Smooth muscle cell of the brain vasculature (primary cell): ENCODE results near the gene WDR45.

ENCODE experiments used
- DNase-seq: peaks from one replicate; pipeline ENCODE4 v3.0.0-alpha.2; 2012; ENCODE audit warnings: low read depth, low spot score

The WDR45 gene

DNA sequence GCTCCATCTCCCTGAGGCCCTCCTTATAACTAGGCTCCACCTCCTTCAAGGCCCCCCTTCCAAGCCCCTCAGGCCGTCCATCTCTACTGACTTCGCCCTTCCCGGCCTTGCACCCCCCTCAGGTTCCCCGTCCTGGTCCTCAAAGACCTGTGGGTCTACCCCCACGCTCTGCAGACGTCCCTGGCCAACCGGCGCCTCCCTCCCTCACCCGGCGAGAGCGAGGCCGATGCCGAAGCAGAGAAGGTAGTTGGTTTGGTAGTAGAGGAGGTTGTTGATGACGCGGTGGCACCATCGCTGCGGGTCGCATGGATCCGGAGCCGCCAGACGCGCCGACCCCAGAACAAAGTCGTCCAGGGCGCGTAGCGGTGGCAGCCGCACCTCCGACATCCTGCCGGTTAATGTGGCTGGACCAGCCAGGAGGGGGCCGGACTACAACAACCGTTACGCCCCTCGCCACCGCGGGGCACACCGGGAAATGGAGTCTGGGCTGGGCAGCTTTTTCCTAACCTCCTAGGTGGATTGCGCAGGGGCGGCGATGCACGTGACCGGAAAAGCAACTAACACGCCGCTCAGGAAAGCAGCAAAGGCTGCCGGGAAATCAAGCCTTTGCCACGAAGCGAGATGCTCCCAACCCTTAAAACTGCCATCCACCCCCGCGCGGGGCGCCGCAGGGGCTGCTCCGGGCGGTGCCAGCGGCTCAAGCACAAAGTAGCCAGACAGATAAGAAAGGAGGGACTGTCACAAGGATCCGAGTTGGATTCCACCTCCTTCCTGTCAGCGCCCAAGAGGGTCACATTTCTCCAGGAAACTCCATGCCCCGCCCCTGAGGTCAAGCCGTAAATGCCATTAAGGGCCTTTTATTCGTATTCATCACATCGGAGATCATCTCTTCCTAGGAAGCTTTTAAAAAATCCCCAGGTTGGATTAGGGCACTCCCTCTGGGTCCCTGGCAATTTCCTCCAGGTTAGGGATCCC is 5.8 kb downstream of the WDR45 start, which contains the start of gene PRAF2:
TSS of gene PRAF2 (minus strand) at position 402 of the 975 bp plus-strand sequence. CDS start at position 387, 15 bp downstream.
- DNase-seq: peak; percentile 77

DNA sequence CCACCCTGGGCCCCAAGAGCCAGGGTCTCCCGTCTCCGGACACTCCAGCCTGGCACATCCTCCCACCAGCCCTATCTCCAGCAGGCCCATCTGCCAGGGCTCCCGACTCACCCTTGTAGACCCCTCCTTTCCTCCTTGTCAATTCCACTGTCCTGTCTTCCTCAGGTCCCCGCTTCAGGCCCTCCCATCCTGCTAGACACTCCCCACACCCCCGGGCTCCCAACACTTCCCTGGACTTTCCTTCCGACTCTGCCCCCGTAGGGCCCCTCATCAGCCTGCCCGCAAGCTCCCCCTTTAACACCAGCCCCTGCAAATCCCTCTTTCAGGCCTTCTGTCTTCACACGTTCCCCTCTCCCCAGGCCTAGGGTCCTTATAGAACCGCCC is 7.0 kb downstream of the WDR45 start:
- no peak for DNase-seq

DNA sequence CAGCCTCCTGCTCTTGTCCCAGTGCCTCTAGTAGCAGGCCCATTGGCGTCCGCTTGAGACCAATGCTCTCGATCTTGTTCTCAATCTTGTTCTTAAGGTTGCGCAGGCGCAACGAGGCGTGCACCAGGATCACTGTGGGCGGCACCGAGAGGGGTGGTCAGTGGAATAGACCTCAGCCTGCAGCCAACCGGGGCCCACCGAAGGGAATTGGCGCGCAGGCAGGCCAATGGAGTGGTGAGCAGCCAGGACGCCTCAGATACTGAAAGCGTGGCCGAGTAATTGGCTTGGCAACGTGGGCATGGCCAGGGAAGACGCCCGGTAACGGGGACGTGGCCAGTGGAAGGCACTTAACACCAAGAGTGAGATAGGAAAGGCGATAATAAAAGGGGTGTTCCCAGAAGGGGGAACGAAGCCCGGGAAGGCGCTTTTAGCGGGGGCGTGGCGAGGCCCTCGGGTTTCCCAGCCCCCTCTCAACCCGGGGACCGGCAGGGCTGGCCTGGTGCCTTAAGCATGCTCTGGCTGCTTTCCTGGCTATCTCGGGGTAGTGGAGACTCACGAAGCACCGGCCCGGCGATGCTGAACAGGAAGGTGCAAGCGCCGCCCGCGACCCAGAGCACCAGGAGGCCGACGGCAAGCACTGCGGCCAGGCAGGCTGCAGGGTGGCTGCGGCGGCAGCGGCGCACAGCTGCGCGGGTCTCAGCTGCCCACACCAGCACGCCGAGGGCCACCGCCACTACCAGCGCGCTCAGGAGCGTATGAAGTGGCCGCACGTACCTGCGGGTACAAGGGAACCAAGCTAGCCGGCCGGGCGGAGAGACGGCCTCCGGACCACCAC is 7.6 kb downstream of the WDR45 start:
- no peak for DNase-seq

DNA sequence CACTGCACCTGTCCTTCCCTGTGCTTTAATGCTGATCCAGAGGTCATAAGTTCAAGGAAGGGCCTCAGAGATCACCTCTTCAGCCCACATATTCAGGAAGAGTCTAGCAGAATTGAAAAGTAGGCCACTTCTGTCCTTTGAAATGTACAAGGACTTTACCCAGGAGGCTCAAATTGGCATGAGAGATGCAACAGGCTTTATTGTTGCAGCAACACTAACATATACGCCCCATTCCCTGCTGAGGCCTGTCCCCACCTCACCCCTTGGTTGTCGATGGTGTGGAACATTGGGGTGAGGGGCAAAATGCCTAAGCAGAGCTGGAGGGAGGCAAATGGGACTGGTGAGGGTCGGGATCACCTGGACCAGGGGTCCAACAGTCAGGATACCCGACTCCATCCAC is 8.7 kb downstream of the WDR45 start:
- DNase-seq: no peak

DNA sequence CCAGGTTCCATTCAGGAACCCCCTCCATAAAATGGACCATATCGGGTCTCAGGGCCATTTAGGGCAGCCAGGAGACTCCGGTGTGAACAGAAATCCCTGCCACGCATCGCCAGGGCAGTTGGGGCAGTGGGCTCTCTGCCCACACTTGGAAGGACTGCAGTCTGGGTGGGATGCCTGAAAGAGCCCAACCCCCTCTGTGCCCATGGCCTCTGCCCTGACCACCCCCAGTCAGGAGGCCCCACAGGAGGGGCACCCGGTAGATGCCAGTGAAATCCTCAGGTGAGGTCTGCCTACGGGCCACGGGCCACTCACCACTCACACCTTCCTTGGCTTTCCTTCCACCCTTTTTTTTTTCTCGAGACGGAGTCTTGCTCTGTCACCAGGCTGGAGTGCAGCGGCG is 10.6 kb downstream of the WDR45 start:
- no peak for DNase-seq

DNA sequence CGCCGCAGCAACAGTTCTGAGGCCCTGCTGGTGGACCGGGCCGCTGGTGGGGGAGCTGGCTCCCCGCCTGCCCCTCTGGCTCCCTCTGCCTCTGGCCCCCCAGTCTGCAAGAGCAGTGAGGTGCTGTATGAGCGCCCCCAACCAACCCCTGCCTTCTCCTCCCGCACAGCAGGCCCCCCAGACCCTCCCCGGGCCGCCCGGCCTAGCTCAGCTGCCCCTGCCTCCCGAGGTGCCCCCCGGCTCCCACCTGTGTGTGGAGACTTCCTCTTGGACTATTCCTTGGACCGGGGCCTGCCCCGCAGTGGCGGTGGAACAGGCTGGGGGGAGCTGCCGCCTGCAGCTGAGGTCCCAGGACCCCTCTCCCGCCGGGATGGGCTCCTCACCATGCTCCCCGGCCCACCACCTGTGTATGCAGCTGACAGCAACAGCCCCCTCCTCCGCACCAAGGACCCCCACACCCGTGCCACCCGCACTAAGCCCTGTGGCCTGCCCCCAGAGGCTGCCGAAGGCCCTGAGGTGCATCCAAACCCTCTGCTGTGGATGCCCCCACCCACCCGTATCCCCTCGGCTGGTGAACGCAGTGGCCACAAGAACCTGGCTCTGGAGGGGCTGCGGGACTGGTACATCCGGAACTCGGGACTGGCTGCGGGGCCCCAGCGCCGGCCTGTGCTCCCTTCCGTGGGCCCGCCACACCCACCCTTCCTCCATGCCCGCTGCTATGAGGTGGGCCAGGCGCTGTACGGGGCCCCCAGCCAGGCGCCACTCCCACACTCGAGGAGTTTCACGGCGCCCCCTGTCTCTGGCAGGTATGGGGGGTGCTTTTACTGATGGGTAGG is 12.2 kb downstream of the WDR45 start:
- no peak for DNase-seq

DNA sequence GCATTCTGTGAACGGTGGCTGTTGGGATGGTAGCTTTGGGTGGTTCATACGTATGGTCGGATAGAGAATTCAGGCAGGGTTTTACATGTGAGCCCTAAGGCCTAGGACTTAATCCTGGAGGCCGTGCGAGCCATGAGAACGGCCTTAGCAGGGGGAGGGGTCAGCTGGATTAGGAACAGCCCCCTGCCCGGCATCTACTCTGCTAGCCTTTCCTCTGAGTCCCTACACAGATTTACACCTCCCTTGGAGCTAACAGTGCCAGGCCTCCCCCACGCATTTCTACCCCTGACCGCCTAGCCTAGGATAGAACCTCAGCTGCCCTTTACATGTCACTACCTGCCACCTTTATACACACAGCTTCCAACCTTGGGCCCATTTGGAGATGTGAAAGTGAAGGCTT is 13.0 kb downstream of the WDR45 start:
- DNase-seq: no peak

DNA sequence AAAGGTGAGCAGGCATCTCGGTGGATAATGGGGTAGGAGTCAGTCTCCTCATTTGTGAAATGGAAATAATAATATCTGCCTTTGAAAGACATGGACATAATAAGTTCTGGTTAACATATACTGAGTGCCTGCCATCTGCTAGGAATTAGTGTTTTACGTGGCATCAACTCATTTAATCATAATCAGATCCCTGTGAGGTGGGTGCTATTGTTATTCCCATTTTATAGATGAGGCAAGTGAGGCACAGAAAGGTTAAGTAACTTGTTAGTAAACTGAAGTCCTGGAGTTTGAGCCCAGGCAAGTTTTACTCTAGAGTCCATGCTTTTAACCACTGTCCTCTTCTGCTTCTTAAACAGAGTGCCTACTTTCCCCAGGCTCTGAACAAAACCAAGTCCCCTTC is 13.4 kb downstream of the WDR45 start:
- DNase-seq: no peak

DNA sequence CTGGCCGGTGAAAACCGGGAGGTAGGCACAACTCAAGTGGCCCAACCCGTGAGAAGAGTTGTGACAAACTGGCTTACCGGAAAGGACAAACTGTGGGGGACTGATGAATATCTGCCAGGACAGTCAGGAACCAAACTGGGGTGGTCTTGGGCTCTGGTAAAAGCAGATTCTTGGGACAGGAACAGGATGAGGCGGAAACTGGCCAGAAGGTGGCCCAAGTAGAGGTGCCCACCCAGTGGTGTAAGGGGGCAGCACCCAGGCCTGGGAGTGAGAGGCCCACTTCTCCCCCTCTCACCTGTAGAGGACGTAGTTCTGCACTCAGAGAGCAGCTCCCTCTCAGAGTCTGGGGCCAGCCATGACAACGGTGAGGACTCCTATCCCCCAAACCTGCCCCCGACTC is 15.0 kb downstream of the WDR45 start:
- DNase-seq: no peak

DNA sequence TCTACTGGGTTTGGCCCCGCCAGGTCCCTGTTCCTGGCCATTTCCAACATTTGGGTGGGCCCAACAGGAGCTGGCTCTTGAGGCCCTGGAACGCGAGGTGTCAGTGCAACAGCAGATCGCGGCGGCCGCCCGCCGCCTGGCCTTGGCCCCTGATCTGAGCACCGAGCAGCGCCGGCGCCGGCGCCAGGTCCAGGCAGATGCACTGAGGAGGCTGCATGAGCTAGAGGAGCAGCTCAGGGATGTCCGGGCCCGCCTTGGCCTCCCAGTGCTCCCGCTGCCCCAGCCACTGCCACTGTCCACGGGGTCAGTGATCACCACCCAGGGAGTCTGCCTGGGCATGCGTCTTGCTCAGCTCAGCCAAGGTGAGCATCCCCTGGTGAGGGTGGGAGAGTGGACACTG is 15.4 kb downstream of the WDR45 start:
- no peak for DNase-seq

DNA sequence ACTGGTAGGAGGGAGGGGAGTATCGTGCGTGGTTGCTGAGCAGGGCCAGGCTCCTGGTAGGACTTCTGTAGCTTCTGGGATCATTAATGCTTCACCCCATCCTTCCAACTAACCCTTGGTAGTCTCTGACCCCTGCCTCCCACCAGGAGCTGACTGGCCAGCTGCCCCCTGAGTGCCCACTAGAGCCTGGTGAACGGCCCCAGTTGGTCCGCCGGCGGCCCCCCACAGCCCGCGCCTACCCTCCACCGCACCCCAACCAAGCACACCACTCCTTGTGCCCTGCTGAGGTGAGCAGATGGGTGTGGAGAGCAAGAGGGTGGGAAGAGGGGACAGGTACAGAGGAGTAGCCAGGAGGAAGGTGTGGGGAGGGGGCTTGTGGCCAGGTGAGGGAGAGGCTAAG is 16.0 kb downstream of the WDR45 start:
- DNase-seq: no peak

DNA sequence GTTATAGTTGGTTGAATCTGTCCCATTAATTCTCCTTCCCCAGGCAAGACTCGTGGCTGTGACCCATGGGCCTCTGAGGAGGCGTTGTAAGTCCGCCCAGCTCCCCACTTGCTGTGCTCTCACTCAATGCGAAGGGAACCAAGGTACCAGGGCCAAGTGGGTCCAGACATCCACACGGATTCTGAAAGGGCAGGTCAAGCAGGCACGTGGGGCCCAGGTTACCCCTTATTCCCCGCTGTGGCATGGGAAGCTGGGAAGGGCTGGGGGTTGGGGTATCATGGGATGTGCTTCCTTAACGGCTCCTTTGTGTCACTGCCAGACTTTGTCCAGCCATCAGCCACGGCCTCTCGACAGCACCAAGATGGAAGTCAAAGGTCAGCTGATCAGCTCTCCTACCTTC is 17.8 kb downstream of the WDR45 start:
- DNase-seq: no peak

DNA sequence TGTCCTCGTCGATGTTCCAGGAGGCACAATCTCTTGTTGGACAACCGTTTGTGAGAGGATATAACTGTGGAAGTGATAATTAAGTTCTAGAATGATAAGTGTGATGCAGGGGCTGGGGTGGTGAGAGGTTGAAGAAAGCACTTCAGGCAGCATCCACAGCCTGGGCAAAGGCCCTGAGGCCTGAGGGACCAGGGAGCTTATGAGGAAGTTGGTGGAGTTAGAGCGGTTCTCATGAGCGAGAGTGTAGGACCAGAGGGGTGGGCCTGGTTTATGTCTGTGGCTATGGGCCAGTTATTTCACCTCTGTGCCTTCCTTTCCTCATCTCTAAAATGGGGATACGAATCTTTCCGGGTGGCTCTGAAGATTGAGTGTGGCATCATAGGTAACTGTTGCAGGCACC is 18.2 kb downstream of the WDR45 start:
- no peak for DNase-seq

DNA sequence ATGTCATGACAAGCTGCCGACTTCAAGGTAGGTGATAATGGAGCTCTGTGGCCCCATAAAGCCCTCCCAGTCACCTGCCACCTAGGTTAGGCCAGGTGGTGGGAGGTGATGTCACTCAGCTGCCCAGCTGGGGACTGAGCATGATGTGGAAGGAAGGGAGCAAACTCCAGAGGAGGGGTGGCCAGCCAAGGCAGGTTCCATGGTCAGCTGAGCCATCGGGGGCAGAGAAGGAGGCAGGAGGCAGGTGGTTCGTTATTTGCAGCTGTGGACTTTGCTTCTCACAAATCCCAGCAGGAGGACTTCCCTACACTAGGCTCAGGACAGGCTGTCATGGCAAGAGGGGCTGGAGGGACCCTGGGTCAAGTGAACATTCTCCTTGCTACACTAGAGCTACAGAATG is 18.8 kb downstream of the WDR45 start:
- DNase-seq: no peak

DNA sequence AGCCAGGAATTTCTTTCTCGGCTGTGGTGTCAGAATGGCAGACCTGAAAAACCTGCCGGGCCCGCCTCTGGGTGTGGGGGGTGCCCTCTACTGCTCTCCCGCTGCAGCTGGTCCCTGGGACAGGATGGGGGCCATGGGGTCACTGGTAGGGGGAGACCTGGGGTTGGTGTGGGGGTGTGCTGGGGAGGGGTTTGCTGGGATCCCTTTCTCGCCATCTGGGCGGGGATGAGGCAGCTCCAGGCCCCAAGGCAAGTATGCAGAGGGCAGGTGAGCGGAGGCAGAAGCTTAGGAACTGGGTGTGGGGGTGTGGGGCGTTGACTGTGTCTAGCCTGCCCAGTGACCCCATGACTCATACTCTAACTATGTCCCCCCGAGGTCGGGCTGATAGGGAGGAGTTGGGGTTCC is 20.0 kb downstream of the WDR45 start:
- DNase-seq: no peak

DNA sequence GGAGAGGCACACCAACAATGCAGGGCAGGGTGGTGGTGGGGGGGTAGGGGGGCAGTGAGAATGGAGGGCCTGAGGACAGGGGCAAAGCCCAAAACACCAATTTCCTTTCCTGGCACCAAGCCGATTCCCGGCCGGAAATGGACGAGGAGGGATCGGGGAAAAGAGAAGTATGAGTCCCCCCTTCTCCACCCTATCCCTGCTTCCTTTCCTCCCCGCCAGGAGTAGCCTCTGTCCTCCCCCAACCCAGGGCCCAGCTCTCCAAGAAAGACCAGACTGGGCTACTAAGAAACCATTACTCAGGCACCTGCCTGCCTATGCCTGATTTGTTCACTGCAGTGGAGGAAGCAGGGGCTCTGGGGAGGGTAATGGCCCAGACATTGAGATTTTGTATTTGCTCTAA is 20.5 kb downstream of the WDR45 start:
- DNase-seq: no peak

DNA sequence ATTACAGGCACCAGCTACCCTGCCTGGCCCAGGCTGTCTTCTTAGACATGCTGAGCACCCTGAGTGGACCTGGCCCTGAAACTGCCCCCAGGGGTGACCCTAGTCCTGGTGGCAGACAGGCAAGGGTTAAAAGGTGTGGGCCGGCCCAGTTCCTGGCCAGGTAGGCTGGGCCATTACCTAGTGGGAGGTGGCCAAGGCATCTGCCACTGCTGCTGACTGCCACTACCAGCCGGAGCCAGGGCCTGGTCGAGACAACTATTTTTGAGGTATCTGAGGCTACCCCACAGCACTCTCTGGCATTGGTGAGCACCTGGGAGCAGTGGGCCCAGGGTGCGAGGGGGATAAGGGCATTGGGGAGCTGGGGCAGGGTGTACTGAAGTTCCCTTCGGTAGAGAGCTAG is 20.9 kb downstream of the WDR45 start, which contains the start of gene CCDC120:
TSS of gene CCDC120 (plus strand) at position 206 of the 400 bp plus-strand sequence. CDS start 3,043 bp downstream, outside the sequence.
- no peak for DNase-seq

DNA sequence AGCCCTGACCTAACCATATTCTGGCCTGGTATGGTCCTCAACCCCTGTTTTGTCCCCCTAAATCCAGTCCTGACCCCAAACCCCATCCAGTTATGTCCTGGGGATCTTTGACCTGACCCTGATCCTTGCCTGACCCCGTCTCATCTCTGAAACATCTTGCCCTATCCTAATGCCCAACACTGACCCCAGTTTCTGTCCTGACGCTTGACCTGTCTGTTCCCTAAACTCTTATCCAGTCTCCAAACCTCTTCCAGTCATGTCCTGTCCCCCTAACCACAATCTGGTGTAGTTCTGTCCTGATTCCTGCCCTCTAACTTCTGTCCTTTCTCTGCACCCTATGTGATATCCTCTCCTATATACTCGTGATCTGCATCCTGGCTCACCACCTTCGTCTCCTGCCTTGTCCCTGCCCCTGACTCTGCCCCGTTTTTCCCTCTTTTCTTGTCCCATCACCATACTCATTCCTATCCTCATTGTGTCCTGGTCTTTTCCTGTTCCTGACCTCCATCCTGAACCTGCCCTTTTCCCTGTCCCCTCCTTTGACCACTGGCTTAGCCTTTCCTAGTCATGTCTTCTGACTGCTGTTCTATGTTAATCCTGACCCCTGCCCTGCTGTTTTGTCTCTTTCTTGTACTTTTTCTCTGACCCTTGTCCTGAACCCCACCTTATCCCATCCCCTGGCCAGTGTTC is 25.5 kb downstream of the WDR45 start:
- no peak for DNase-seq

DNA sequence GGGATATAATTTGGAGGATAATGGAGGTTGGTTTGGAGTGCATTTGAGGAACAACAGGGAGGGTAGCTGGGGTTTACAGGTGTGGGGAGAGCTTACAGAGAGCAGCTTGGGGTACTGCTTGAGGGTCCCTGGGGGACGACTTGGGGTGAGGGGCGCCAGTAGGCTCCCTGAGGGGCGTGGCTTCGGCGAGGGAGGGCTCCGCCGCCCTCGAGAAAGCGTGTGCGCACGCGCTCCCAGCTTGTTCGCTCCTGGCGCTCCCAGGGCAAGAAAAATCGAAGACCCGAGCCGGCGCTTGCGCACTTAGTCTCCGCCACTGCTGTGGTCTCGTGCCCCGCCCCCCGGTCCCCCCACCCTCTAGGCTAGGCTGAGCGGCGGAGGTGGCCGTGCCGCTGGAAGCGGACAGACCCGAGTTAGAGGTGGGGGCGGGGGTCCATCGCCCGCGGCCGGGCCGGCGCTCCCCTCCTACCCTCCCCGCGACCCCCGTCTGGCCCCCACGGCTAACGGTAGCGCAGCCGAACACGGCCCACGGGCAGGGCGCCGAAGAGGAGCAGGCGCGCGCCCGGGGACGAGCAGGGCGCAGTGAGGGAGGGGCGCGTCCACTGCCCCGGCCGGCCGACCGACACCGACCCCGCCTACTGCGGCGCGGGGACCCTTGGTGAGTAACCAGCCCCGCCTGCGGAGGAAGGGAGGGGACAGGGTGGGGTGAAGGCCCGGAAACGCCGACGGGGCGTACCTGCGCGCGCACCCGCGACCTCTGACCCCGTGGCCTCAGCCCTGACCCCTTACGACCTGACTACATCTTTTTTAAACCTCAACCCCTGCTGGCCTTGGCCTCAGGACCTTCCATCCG is 26.2 kb downstream of the WDR45 start:
- no peak for DNase-seq

DNA sequence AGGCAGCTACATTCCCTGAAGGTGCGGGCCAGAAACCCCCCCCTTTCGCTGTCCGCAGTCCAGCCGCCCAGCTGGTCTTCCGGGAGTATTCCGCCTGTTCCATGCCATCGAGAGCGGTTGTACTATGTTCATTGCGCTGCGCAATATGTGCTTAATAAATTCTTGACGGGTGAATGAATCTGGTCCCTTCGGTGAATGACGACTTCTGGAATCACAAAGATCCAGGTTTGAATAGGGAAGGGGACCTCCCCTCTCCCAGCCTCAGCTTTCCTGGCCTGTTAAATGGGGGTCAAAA is 35.8 kb downstream of the WDR45 start:
- DNase-seq: no peak
